ENCODE data around the gene CENPL.

Gene CENPL

GRCh38 chr1:173856903-173857302 is 32.2 kb upstream of the CENPL start:
- H3K27ac ChIP-seq (ENCODE audit: low read length, poor library complexity, severe bottlenecking) = no peak overlapping the region
- no peak overlapping the region for H3K14ac ChIP-seq (ENCODE audit: low read length in 2 of 2)
- H3K27me3 ChIP-seq (ENCODE audit: control insufficient read depth in 1 of 2, insufficient read depth in 1 of 2, low read length in 2 of 2) = no peaks in the 10 kb centered on the region
- H4K91ac ChIP-seq (ENCODE audit: low read length) = no peak overlapping the region
- WGBS = 86% methylated on average over 1 of the region's 2 CpGs
- H2AFZ ChIP-seq (ENCODE audit: low read depth, low read length) = no peak overlapping the region
- H3K23ac ChIP-seq (ENCODE audit: low read length in 2 of 2) = no peak overlapping the region
- H3K4me1 ChIP-seq (ENCODE audit: control insufficient read depth, insufficient read depth, low read depth, low read length) = peaks cover 2% of the 10 kb centered on the region
- no peaks in the 10 kb centered on the region for H3K9me3 ChIP-seq (ENCODE audit: control insufficient read depth, low read length)
- H3K4me2 ChIP-seq (ENCODE audit: low read length, poor library complexity, severe bottlenecking) = no peak overlapping the region
- peak; percentile 46 for DNase-seq
- H3K9ac ChIP-seq (ENCODE audit: low read length) = peak overlapping the region; percentile 15
- no peak overlapping the region for H3K4me3 ChIP-seq (ENCODE audit: insufficient read depth in 1 of 2, low read depth in 1 of 2, low read length in 2 of 2)
- H3K18ac ChIP-seq (ENCODE audit: low read depth in 1 of 2, low read length in 2 of 2) = peak overlapping the region in 1 of 2 experiments; percentile 21
- H2BK120ac ChIP-seq (ENCODE audit: low read depth, low read length) = no peak overlapping the region
- H2AK5ac ChIP-seq (ENCODE audit: low read length, severe bottlenecking) = no peak overlapping the region
- no peak overlapping the region for H2BK5ac ChIP-seq (ENCODE audit: low read depth, low read length, poor library complexity, severe bottlenecking)
- no peak overlapping the region for H4K8ac ChIP-seq (ENCODE audit: low read length)
- H3K79me1 ChIP-seq (replicated peaks; ENCODE audit: low read length, poor library complexity, severe bottlenecking) = peaks cover 4% of the 10 kb centered on the region
- H3K36me3 ChIP-seq (ENCODE audit: control insufficient read depth in 1 of 2, insufficient read depth in 2 of 2, low read depth in 1 of 2, low read length in 2 of 2) = peaks cover 8 to 76% of the 10 kb centered on the region in 2 experiments
- H2BK15ac ChIP-seq (ENCODE audit: low read depth, poor library complexity, severe bottlenecking) = no peak overlapping the region
- peak overlapping the region; percentile 16 to 54 for H3K4ac ChIP-seq (ENCODE audit: low read depth in 1 of 2, low read length in 2 of 2)
- no peak overlapping the region for H2BK12ac ChIP-seq (ENCODE audit: low read length in 2 of 2)

- H3K14ac ChIP-seq (ENCODE audit: low read length in 2 of 2) = no peak overlapping the region
- H3K23ac ChIP-seq (ENCODE audit: low read length in 2 of 2) = no peak overlapping the region
- peaks cover 4% of the 10 kb centered on the region for H3K79me1 ChIP-seq (replicated peaks; ENCODE audit: low read length, poor library complexity, severe bottlenecking)
- no peak overlapping the region for H2BK5ac ChIP-seq (ENCODE audit: low read depth, low read length, poor library complexity, severe bottlenecking)
- no peaks in the 10 kb centered on the region for H3K27me3 ChIP-seq (ENCODE audit: control insufficient read depth in 1 of 2, insufficient read depth in 1 of 2, low read length in 2 of 2)
- no peak overlapping the region for H4K91ac ChIP-seq (ENCODE audit: low read length)
- no peak overlapping the region for H2BK12ac ChIP-seq (ENCODE audit: low read length in 2 of 2)
- DNase-seq = peak; percentile 55
- H3K18ac ChIP-seq (ENCODE audit: low read depth in 1 of 2, low read length in 2 of 2) = peak overlapping the region in 1 of 2 experiments; percentile 54
- no peak overlapping the region for H2BK120ac ChIP-seq (ENCODE audit: low read depth, low read length)
- no peak overlapping the region for H3K9ac ChIP-seq (ENCODE audit: low read length)
- H2AK5ac ChIP-seq (ENCODE audit: low read length, severe bottlenecking) = no peak overlapping the region
- no peaks in the 10 kb centered on the region for H3K9me3 ChIP-seq (ENCODE audit: control insufficient read depth, low read length)
- 86% methylated on average over 1 of the region's 1 CpG for WGBS
- no peak overlapping the region for H3K4ac ChIP-seq (ENCODE audit: low read depth in 1 of 2, low read length in 2 of 2)
- H4K8ac ChIP-seq (ENCODE audit: low read length) = no peak overlapping the region
- peaks cover 7 to 79% of the 10 kb centered on the region in 2 experiments for H3K36me3 ChIP-seq (ENCODE audit: control insufficient read depth in 1 of 2, insufficient read depth in 2 of 2, low read depth in 1 of 2, low read length in 2 of 2)
- no peak overlapping the region for H3K27ac ChIP-seq (ENCODE audit: low read length, poor library complexity, severe bottlenecking)
- H3K4me3 ChIP-seq (ENCODE audit: insufficient read depth in 1 of 2, low read depth in 1 of 2, low read length in 2 of 2) = no peak overlapping the region
- no peak overlapping the region for H3K4me2 ChIP-seq (ENCODE audit: low read length, poor library complexity, severe bottlenecking)
- no peak overlapping the region for H2AFZ ChIP-seq (ENCODE audit: low read depth, low read length)
- no peak overlapping the region for H2BK15ac ChIP-seq (ENCODE audit: low read depth, poor library complexity, severe bottlenecking)
- H3K4me1 ChIP-seq (ENCODE audit: control insufficient read depth, insufficient read depth, low read depth, low read length) = peaks cover 2% of the 10 kb centered on the region
Observed at GRCh38 chr1:173856014-173856413, 31.3 kb upstream of the CENPL start.

DNA sequence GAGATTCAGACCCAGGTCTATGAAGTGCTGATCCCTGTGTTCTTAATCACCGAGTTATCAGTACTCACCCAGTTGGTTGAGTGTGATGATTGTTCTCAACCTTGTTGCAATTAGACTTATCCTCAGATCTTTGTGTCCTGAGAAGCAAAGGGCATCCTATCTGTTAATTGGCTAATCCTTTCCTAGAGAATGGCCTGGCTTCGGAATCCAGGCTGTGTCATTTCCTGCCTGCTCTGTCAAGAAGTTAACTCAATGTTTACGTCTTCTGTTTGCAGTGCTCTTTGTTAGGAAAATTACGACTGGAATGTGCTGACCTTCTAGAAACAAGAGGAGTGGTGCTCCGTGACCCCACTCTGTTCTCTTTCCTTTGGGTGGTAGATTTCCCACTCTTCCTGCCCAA is 28.4 kb upstream of the CENPL start:
- Histone ChIP-seq H3K18ac (ENCODE audit: low read depth in 1 of 2, low read length in 2 of 2) (peak overlapping the region; percentile 11 to 66), H2BK120ac (ENCODE audit: low read depth, low read length) (peak overlapping the region; percentile 44), H3K36me3 (ENCODE audit: control insufficient read depth in 1 of 2, insufficient read depth in 2 of 2, low read depth in 1 of 2, low read length in 2 of 2) (peaks cover 7 to 71% of the 10 kb centered on the region in 2 experiments), H3K4me2 (ENCODE audit: low read length, poor library complexity, severe bottlenecking) (no peak overlapping the region), H2BK15ac (ENCODE audit: low read depth, poor library complexity, severe bottlenecking) (peak overlapping the region; percentile 74), H4K91ac (ENCODE audit: low read length) (no peak overlapping the region), H2BK5ac (ENCODE audit: low read depth, low read length, poor library complexity, severe bottlenecking) (no peak overlapping the region), H2AFZ (ENCODE audit: low read depth, low read length) (no peak overlapping the region), H3K27ac (ENCODE audit: low read length, poor library complexity, severe bottlenecking) (peak overlapping the region; percentile 50), H3K27me3 (ENCODE audit: control insufficient read depth in 1 of 2, insufficient read depth in 1 of 2, low read length in 2 of 2) (no peaks in the 10 kb centered on the region), H2AK5ac (ENCODE audit: low read length, severe bottlenecking) (peak overlapping the region; percentile 51), H3K4ac (ENCODE audit: low read depth in 1 of 2, low read length in 2 of 2) (peak overlapping the region in 1 of 2 experiments; percentile 73), H3K4me3 (ENCODE audit: insufficient read depth in 1 of 2, low read depth in 1 of 2, low read length in 2 of 2) (no peak overlapping the region), H3K9ac (ENCODE audit: low read length) (no peak overlapping the region), H3K23ac (ENCODE audit: low read length in 2 of 2) (no peak overlapping the region), H3K14ac (ENCODE audit: low read length in 2 of 2) (no peak overlapping the region), H4K8ac (ENCODE audit: low read length) (peak overlapping the region; percentile 72), H2BK12ac (ENCODE audit: low read length in 2 of 2) (peak overlapping the region in 1 of 2 experiments; percentile 71), H3K9me3 (ENCODE audit: control insufficient read depth, low read length) (no peaks in the 10 kb centered on the region), H3K4me1 (ENCODE audit: control insufficient read depth, insufficient read depth, low read depth, low read length) (peaks cover 2% of the 10 kb centered on the region), H3K79me1 (replicated peaks; ENCODE audit: low read length, poor library complexity, severe bottlenecking) (peaks cover 4% of the 10 kb centered on the region)
- peak; percentile 93 for DNase-seq
- 0% methylated on average over 5 of the region's 5 CpGs for WGBS

GRCh38 chr1:173852105-173852504 is 27.4 kb upstream of the CENPL start:
- DNase-seq = peak; percentile 74
- Histone ChIP-seq H3K9ac (ENCODE audit: low read length) (no peak overlapping the region), H3K23ac (ENCODE audit: low read length in 2 of 2) (no peak overlapping the region), H3K4me2 (ENCODE audit: low read length, poor library complexity, severe bottlenecking) (no peak overlapping the region), H2AK5ac (ENCODE audit: low read length, severe bottlenecking) (no peak overlapping the region), H2BK12ac (ENCODE audit: low read length in 2 of 2) (no peak overlapping the region), H3K14ac (ENCODE audit: low read length in 2 of 2) (no peak overlapping the region), H3K27me3 (ENCODE audit: control insufficient read depth in 1 of 2, insufficient read depth in 1 of 2, low read length in 2 of 2) (no peaks in the 10 kb centered on the region), H3K79me1 (replicated peaks; ENCODE audit: low read length, poor library complexity, severe bottlenecking) (peaks cover 4% of the 10 kb centered on the region), H3K4me1 (ENCODE audit: control insufficient read depth, insufficient read depth, low read depth, low read length) (peaks cover 2% of the 10 kb centered on the region), H3K9me3 (ENCODE audit: control insufficient read depth, low read length) (no peaks in the 10 kb centered on the region), H4K8ac (ENCODE audit: low read length) (no peak overlapping the region), H3K4me3 (ENCODE audit: insufficient read depth in 1 of 2, low read depth in 1 of 2, low read length in 2 of 2) (no peak overlapping the region), H3K4ac (ENCODE audit: low read depth in 1 of 2, low read length in 2 of 2) (no peak overlapping the region), H2BK5ac (ENCODE audit: low read depth, low read length, poor library complexity, severe bottlenecking) (no peak overlapping the region), H2BK15ac (ENCODE audit: low read depth, poor library complexity, severe bottlenecking) (no peak overlapping the region), H4K91ac (ENCODE audit: low read length) (no peak overlapping the region), H2BK120ac (ENCODE audit: low read depth, low read length) (no peak overlapping the region), H3K36me3 (ENCODE audit: control insufficient read depth in 1 of 2, insufficient read depth in 2 of 2, low read depth in 1 of 2, low read length in 2 of 2) (peaks cover 7 to 61% of the 10 kb centered on the region in 2 experiments), H3K27ac (ENCODE audit: low read length, poor library complexity, severe bottlenecking) (no peak overlapping the region), H3K18ac (ENCODE audit: low read depth in 1 of 2, low read length in 2 of 2) (peak overlapping the region in 1 of 2 experiments; percentile 43), H2AFZ (ENCODE audit: low read depth, low read length) (no peak overlapping the region)
- WGBS = 100% methylated on average over 2 of the region's 4 CpGs
